ENCODE measurements around the gene DPP7.
A peak's percentile ranks its signal among the peaks of the same experiment; 100 is the strongest.
"Not testable (repeated sequence)": the region's sequence is repeated elsewhere in the genome, so short reads cannot be mapped to it uniquely, and the experiment has no call there.

The DPP7 gene

DNA sequence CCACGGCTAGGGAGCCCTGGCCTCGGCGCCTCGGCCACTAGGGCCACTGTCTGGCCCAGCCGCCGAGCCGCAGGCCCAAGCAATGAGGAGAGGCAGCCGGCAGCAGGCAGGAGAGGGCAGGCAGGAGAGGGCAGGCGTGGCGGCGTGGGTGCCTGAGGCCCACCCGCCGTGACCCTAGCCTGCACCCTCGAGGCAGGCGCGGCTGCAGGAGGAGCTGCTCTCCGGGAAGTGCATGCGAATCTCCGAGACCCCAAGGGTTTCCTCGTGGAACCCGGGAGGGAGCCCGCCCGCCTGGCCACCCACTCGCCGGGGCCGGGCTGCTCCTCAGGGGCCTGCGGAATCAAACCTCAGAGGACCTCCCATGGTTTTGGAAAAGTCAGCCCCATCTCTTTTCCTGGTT, 33.7 kb upstream of the DPP7 start:
- no peak for DNase-seq

- DNase-seq = no peak
Measured at GRCh38 chr9:137147793-137148160, 33.2 kb upstream of the DPP7 start.

- DNase-seq = no peak
Measured at GRCh38 chr9:137147091-137147792, 32.7 kb upstream of the DPP7 start.

DNA sequence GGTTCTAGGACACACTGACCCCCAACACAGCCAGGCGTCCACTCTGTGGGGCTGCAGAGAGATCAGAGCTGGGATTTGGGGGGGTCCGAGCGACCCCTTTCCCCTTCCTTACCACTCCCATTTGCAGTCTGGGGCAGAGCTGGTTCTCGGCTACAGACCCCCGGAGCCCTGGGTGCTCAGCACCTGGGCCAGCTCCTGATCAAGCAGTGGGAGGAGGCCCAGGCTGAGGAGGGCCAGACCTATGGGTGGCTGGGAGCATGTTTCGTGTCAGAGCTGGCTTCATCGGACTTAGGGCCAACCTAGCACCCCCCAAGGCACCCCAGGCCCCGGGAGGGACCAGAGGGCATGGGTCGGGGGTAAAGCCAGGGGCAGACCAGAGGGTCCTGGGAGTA, 32.0 kb upstream of the DPP7 start:
- DNase-seq = no peak

DNA sequence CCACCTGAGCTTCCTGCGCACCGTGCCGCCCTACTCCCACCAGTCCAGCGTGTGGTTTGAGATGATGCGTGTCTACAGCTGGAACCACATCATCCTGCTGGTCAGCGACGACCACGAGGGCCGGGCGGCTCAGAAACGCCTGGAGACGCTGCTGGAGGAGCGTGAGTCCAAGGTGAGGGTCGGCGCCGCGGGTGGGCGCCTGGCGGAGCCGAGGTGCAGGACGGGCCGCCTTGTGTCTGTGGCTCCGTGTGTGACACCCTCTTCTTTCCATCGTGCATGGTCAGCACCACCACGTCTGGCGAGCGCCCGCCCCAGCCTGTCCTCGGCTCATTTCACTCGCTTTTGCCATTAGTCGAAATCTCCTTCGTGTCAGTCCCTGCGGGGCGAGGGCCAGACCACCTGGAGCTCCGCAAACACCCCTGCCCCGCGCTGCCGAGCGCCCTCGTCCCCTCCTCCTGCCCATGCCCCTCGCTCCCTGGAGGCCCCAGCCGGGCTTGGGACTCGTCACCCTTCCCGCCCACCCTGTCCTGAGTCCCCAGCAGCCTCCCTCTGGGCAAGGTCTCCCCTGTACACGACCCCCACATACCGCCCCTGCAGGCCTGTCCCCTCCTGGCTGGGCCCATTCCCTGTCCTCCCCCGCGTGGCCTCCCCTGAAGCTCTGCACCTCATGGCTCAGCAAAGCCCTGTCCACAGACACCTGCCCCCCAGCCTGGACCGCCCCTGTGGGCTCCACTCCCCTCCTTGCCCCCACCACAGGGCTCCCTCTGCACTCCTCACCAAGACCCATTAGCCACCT, 31.4 kb upstream of the DPP7 start:
- no peak for DNase-seq

GRCh38 chr9:137143459-137143858, 28.9 kb upstream of the DPP7 start:
- DNase-seq = no peak

DNA sequence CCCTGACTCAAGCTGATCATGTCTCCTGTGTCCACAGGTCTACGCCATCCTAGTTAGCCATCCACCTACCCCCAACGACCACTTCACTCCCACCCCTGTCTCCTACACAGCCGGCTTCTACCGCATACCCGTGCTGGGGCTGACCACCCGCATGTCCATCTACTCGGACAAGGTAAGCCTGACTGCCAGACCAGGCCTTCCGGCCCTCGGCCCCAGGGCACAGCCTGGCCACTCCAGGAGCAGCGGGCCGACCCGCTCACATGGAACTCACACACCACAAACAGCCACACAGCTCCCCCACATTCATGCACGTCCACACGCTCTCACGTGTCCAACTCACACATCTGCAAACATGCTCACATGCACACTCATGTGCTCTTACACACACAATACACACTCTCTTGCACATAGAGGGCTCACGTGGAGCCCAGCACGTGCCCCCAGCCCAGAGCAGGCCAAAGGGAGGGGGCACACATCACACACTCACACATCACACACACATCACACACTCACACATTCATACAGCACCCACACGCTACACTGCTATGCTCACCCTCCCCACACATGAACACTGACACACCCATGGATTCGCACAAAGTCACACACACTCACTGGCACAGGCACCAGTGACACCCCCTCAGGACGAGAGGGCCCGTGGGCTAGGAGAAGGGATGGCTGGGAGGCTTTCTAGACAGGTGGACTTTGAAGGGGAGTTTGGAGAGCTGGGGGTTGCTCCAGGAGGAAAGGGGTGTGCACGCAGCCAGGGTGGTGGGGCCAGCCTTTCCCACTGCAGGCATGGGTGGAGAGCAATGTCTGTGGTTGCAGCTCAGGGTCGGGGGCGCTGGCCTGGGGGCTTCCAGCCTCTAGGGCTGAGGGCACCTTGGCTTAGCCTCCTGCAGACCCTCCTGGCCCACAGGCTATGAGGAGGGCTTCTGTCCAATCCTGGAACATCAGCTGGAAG, 27.7 kb upstream of the DPP7 start:
- no peak for DNase-seq

DNA sequence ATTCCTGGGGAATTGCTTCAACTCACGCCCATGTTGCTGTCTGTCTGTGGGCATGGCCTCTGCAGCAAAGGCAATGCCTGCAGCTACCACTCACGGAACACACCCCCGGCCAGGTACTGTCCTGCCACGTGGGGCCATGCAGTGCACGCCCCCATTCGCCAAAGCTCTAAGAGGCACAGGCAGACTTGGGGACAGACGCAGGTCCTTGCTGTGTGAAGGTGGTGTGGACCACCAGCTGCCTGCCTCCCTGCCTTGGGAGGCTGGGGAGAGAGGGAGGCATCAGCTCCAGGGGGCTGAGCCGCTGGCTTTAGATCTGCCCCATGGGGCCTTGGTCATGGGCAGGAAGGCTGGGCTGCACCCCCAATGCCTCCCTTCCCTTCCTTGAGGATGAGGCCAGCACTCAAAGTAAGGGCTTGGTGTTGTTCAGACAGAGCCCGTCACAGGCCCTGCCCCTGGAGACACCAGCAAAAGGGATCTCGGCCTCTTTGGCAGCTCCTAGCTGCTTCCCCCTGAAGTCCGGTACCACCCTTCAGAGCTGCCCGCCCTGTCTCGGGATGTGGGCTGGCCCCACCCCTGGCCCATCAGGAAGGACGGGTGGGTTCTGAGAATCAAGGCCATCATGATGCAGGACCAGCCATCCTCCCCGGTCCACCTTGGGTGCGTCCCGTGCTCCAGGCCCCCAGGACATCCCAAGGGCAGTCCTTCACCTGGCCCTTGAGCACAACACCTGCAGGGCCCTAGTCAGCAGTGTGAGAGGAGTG, 26.7 kb upstream of the DPP7 start:
- DNase-seq = no peak

- DNase-seq = peak in 39 of 58 donors; percentile 23 to 82 (median 53)
Measured at GRCh38 chr9:137140151-137141012, 25.8 kb upstream of the DPP7 start.

- DNase-seq = no peak
Measured at GRCh38 chr9:137139468-137140150, 25.1 kb upstream of the DPP7 start.

- DNase-seq = peak in 30 of 58 donors; percentile 26 to 84 (median 62)
Measured at GRCh38 chr9:137138722-137139467, 24.4 kb upstream of the DPP7 start, which contains the start of gene GRIN1. Gene GRIN1, plus strand, starts transcription at chr9:137139154. Its CDS starts 333 bp downstream, at chr9:137139487.

DNA sequence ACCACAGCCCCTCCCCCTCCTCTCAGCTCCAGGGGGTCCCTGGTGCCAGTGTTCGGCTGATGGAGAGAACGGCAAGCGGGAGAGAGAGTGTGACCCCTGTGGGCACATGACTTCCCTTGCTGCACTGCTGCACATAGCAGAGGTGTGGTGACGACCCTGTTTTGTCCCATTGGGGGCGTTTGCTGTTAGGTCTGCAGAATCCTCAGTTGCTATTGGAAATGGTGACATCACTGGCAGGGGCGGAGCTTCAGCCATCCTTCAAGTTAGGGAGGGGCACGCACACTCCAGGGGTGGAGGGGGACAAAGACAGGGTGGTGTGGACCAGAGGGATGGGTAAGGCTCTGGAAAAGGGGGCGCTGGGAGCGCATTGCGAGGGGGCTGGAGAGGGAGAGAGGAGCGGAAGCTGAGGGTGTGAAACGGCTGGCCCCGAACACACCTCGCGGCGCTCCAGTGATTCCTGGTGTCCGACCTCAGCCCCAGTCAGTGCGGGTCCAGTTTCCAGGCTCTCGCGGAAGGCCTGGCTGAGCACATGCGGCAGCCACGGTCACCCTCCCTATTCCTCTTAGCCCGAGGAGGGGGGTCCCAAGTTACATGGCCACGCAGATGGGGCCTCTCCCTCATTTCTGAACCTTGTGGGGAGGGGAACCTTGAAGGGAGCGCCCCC, 23.7 kb upstream of the DPP7 start:
- peak in 44 of 58 donors; percentile 22 to 86 (median 66) for DNase-seq

DNA sequence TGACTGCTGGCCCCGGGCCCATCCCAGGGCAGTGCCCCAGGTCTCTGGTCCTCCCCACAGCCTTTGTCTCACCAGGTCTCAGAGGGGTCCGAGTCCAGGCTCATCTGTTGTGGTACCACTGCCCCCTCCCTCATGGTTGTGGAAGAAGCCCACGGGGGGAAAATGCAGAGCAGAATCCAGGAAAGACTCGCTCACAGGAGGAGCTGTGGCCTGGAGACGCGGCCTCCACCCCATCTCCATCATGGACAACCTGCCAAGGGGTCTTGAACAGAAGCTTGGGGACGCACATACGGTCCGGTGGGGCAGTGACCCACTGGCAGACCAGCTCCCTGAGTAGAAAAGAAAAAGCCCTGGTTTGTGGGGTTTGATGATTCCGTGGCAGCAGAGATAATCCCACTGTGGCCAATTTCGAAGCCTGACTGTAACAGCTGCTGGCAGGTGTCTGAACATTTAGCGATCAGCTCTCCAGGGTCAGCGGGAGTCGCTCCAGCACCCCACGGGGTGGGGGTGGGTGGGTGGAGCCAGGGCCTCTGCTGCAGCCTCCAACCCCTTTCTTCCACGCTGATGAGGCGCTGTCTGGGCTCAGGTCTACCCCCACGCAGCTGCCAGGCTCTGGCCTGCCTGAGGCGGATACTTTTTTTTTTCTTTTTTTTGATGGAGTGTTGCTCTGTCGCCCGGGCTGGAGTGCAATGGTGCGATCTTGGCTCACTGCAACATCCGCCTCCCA, 22.5 kb upstream of the DPP7 start:
- DNase-seq = no peak

DNA sequence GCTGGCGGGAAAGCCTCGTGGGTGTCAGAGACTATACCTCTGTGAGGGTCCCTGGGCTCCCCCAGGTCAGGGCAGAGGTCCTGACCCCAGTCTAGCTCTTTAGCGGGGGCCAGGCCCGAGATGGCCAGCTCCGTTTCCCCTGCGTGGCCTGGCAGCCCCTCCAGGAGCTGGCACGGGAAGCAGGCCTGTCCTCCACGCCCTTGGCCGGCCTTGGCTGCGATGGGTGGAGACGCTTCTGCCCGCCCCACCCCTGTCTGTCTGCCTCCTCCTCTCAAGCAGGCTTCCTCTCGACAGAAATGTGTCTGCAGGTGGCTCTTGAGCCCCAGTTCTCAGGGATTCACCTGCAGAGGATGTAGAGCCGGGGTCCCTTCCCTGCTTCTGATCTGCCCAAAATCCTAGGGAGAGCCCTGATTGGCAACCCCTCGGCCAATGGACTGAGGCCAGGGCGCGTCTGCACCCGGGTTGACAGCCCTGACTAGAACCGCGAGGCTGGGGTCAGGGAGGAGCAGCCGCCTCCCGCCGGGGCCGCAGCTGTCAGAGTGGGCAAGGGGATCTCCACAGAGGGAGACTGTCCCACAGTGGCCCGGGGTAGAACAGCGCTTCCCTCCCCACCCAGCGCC, 21.8 kb upstream of the DPP7 start:
- DNase-seq = no peak

- not testable (repeated sequence) for DNase-seq
Measured at GRCh38 chr9:137135154-137135553, 20.6 kb upstream of the DPP7 start.

DNA sequence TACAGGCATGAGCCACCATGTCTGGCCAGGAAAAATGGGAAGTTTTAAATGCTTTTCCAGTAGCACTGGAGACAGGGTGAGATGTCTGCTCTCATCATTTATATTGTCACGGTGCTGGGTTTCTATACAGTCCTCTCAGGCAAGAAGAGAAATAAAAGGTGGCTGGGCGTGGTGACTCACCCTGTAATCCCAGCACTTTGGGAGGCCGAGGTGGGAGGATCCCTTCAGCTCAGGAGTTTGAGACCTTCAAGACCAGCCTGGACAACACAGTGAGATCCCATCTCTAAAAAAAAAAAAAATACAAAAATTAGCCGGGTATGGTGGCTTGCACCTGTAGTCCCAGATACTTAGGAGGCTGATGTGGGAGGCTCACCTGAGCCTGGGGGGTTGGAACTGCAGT, 19.7 kb upstream of the DPP7 start:
- no peak for DNase-seq

Data from anterior cingulate cortex (tissue), 58 donors.